Activated effector memory CD4-positive, alpha-beta T cell treated with Interleukin-2 at 50 U/mL for 16 hours (primary cell): ENCODE data around the gene NOG.

Experiments
- DNase-seq: peaks from one replicate; pipeline ENCODE4 v3.0.0-alpha.2; 2020

The NOG gene

GRCh38 chr17:56597495-56597990, 4.0 kb downstream of the NOG start:
- DNase-seq, result no peak

GRCh38 chr17:56598466-56598865, 5.0 kb downstream of the NOG start:
- DNase-seq, result no peak

- DNase-seq, result no peak
Observed at GRCh38 chr17:56599088-56599487, 5.6 kb downstream of the NOG start.

GRCh38 chr17:56599566-56599965, 6.1 kb downstream of the NOG start:
- DNase-seq, result no peak

GRCh38 chr17:56600256-56600655, 6.8 kb downstream of the NOG start:
- DNase-seq, result no peak

GRCh38 chr17:56601591-56601990, 8.1 kb downstream of the NOG start:
- no peak for DNase-seq

GRCh38 chr17:56602292-56603130, 9.0 kb downstream of the NOG start:
- no peak for DNase-seq

- DNase-seq, result no peak
Observed at GRCh38 chr17:56603486-56604238, 10.2 kb downstream of the NOG start.

GRCh38 chr17:56604691-56605290, 11.3 kb downstream of the NOG start:
- DNase-seq, result no peak

GRCh38 chr17:56608944-56609343, 15.4 kb downstream of the NOG start:
- no peak for DNase-seq

- DNase-seq, result no peak
Observed at GRCh38 chr17:56610321-56610720, 16.8 kb downstream of the NOG start.

GRCh38 chr17:56613131-56613530, 19.6 kb downstream of the NOG start:
- DNase-seq, result no peak

GRCh38 chr17:56614522-56614921, 21.0 kb downstream of the NOG start:
- DNase-seq, result no peak

GRCh38 chr17:56616239-56616638, 22.7 kb downstream of the NOG start:
- DNase-seq, result no peak

GRCh38 chr17:56623383-56623782, 29.9 kb downstream of the NOG start:
- no peak for DNase-seq

GRCh38 chr17:56624309-56624708, 30.8 kb downstream of the NOG start:
- no peak for DNase-seq

- no peak for DNase-seq
Observed at GRCh38 chr17:56624912-56625311, 31.4 kb downstream of the NOG start.

GRCh38 chr17:56629531-56630075, 36.1 kb downstream of the NOG start:
- no peak for DNase-seq

GRCh38 chr17:56630202-56630601, 36.7 kb downstream of the NOG start:
- no peak for DNase-seq

GRCh38 chr17:56633681-56634080, 40.2 kb downstream of the NOG start:
- DNase-seq, result no peak

GRCh38 chr17:56635641-56636040, 42.1 kb downstream of the NOG start:
- DNase-seq, result no peak

GRCh38 chr17:56636265-56636664, 42.8 kb downstream of the NOG start:
- DNase-seq, result no peak

GRCh38 chr17:56637254-56637653, 43.8 kb downstream of the NOG start:
- no peak for DNase-seq
